Measurements from ENCODE around the gene ITPKC.

DNA sequence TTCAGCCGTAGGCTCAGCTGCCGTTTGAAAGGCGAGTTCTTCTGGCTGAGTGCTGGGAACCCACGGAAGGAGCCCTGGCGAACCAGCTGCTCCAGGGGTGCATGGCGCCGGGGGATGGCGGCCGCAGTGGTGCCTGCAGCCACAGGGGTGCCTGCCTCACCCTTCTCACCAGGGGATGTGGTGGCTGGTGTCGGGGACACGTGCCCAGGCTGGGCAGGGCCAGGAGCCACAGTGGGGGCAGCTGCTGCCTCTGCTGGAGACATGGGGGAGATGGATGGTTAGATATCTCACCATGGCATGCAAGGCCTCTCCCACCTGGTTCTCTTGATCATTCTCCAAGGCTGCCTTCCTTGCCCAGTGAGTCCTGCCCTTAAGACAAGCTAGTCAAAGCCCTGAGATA, 43.5 kb upstream of the ITPKC start:
- TF ChIP-seq CTCF (IDR thresholded peaks at IDR 0.05 in 2 of 3, conservative IDR thresholded peaks at IDR 0.05 in 1 of 3; ENCODE audit: borderline replicate concordance in 1 of 3, insufficient read depth in 1 of 3, low read depth in 2 of 3, low read length in 2 of 3), result no peak
- TF ChIP-seq, protein P1, sequence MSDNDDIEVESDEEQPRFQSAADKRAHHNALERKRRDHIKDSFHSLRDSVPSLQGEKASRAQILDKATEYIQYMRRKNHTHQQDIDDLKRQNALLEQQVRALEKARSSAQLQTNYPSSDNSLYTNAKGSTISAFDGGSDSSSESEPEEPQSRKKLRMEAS (IDR thresholded peaks at IDR 0.05), result no peak
- TF ChIP-seq EZH2phosphoT487 (IDR thresholded peaks at IDR 0.05; ENCODE audit: borderline replicate concordance), result no peak
- TF ChIP-seq POLR2A (IDR thresholded peaks at IDR 0.05; ENCODE audit: borderline replicate concordance, extremely low read depth, insufficient read depth, insufficient read length), result no peak
- TF ChIP-seq JUND (IDR thresholded peaks at IDR 0.05), result no peak
- no peak for TF ChIP-seq EZH2 (IDR thresholded peaks at IDR 0.05)
- no peak for TF ChIP-seq RAD21 (IDR thresholded peaks at IDR 0.05; ENCODE audit: low read depth)
- no peak for TF ChIP-seq YY1 (IDR thresholded peaks at IDR 0.05; ENCODE audit: extremely low read depth, insufficient replicate concordance, low read depth, low read length)
